Measurements from ENCODE around the gene SF3B4.

GRCh38 chr1:149916898-149917252, 10.7 kb downstream of the SF3B4 start:
- no peak for TF ChIP-seq ARNT (IDR thresholded peaks at IDR 0.05)
- TF ChIP-seq FOXA1 (IDR thresholded peaks at IDR 0.05): no peak
- no peak for TF ChIP-seq HDGF (IDR thresholded peaks at IDR 0.05; ENCODE audit: borderline replicate concordance)
- no peak for TF ChIP-seq SP1 (IDR thresholded peaks at IDR 0.05)
- TF ChIP-seq ELF4 (IDR thresholded peaks at IDR 0.05): no peak
- TF ChIP-seq L3MBTL2 (conservative IDR thresholded peaks at IDR 0.05): no peak
- no peak for TF ChIP-seq NFRKB (IDR thresholded peaks at IDR 0.05)
- TF ChIP-seq FOXM1 (IDR thresholded peaks at IDR 0.05; ENCODE audit: borderline replicate concordance): no peak

Data from HEK293T (cell line).